Stimulated activated memory B cell treated with anti-CD40 and anti-IgM and Interleukin-4, amounts not matched to agents 10 μg/mL and 1 μg/mL and 100 μg/mL, for 72 hours (primary cell): Measurements from ENCODE around the gene MTCL3.

ENCODE experiments used
- ATAC-seq: fragments of 150-1000 bp; cut with Tn5 transposase; 2 replicates; pipeline ENCODE4 v1.10.0; 2021
- H3K27ac Mint-ChIP-seq: one replicate; pipeline ENCODE4 v1.8.0; 2022; ENCODE audit warnings: mild to moderate bottlenecking, mixed read lengths
- H3K27me3 Mint-ChIP-seq: one replicate; pipeline ENCODE4 v1.8.0; 2022; ENCODE audit warnings: mixed read lengths
- H3K36me3 Mint-ChIP-seq: one replicate; pipeline ENCODE4 v1.8.0; 2022; ENCODE audit warnings: mixed read lengths
- H3K4me1 Mint-ChIP-seq: one replicate; pipeline ENCODE4 v1.8.0; 2022; ENCODE audit warnings: mixed read lengths
- H3K4me3 Mint-ChIP-seq: one replicate; pipeline ENCODE4 v1.8.0; 2022; ENCODE audit warnings: mild to moderate bottlenecking, moderate library complexity, mixed read lengths
- H3K9me3 Mint-ChIP-seq: one replicate; pipeline ENCODE4 v1.8.0; 2022; ENCODE audit warnings: mixed read lengths

The MTCL3 gene

GRCh38 chr6:127518710-127519468 lies at the start of gene MTCL3:
TSS of gene MTCL3 (minus strand) at chr6:127519335.
- Mint-ChIP-seq H3K27ac (no peak within 1 kb of the TSS), H3K4me3 (peak within 1 kb of the TSS; percentile 36), H3K36me3 (no peaks in the 10 kb centered on the region), H3K4me1 (peaks cover 27% of the 10 kb centered on the region), H3K9me3 (no peaks in the 10 kb centered on the region), H3K27me3 (peaks cover 36% of the 10 kb centered on the region)
- no peak for ATAC-seq

- peaks cover 13% of the 10 kb centered on the region for H3K4me1 Mint-ChIP-seq
- H3K36me3 Mint-ChIP-seq = no peaks in the 10 kb centered on the region
- H3K27me3 Mint-ChIP-seq = no peaks in the 10 kb centered on the region
- no peak overlapping the region for H3K4me3 Mint-ChIP-seq
- H3K9me3 Mint-ChIP-seq = no peaks in the 10 kb centered on the region
- no peak for ATAC-seq
- no peak overlapping the region for H3K27ac Mint-ChIP-seq
Measured at GRCh38 chr6:127567476-127567875, 48.3 kb upstream of the MTCL3 start.

- no peaks in the 10 kb centered on the region for H3K27me3 Mint-ChIP-seq
Measured at GRCh38 chr6:127566651-127567050, 47.5 kb upstream of the MTCL3 start.

GRCh38 chr6:127566119-127566518 lies 47.0 kb upstream of the MTCL3 start:
- no peak overlapping the region for H3K27ac Mint-ChIP-seq
- H3K4me1 Mint-ChIP-seq = peaks cover 8% of the 10 kb centered on the region
- no peaks in the 10 kb centered on the region for H3K27me3 Mint-ChIP-seq
- no peaks in the 10 kb centered on the region for H3K9me3 Mint-ChIP-seq
- no peak overlapping the region for H3K4me3 Mint-ChIP-seq
- no peaks in the 10 kb centered on the region for H3K36me3 Mint-ChIP-seq
- ATAC-seq = no peak

More at GRCh38 chr6:127566651-127567050, 47.5 kb upstream of the MTCL3 start:
- H3K9me3 Mint-ChIP-seq = no peaks in the 10 kb centered on the region
- no peaks in the 10 kb centered on the region for H3K36me3 Mint-ChIP-seq
- H3K27ac Mint-ChIP-seq = no peak overlapping the region
- H3K4me1 Mint-ChIP-seq = peaks cover 13% of the 10 kb centered on the region
- ATAC-seq = no peak
- H3K4me3 Mint-ChIP-seq = no peak overlapping the region

- no peak for ATAC-seq
- Mint-ChIP-seq H3K4me3 (no peak overlapping the region), H3K9me3 (no peaks in the 10 kb centered on the region), H3K36me3 (no peaks in the 10 kb centered on the region), H3K27me3 (no peaks in the 10 kb centered on the region), H3K27ac (no peak overlapping the region), H3K4me1 (no peaks in the 10 kb centered on the region)
Measured at GRCh38 chr6:127564761-127565160, 45.6 kb upstream of the MTCL3 start.

GRCh38 chr6:127561660-127562059 lies 42.5 kb upstream of the MTCL3 start:
- Mint-ChIP-seq H3K9me3 (no peaks in the 10 kb centered on the region), H3K36me3 (no peaks in the 10 kb centered on the region), H3K4me3 (no peak overlapping the region), H3K4me1 (no peaks in the 10 kb centered on the region), H3K27me3 (peaks cover 8% of the 10 kb centered on the region), H3K27ac (no peak overlapping the region)
- ATAC-seq = no peak

- Mint-ChIP-seq H3K4me3 (no peak overlapping the region), H3K27ac (no peak overlapping the region), H3K36me3 (no peaks in the 10 kb centered on the region), H3K27me3 (peaks cover 40% of the 10 kb centered on the region), H3K9me3 (no peaks in the 10 kb centered on the region), H3K4me1 (no peaks in the 10 kb centered on the region)
- no peak for ATAC-seq
Measured at GRCh38 chr6:127554435-127555006, 35.4 kb upstream of the MTCL3 start.

GRCh38 chr6:127550403-127550802 lies 31.3 kb upstream of the MTCL3 start:
- Mint-ChIP-seq H3K27ac (no peak overlapping the region), H3K4me1 (no peaks in the 10 kb centered on the region), H3K9me3 (no peaks in the 10 kb centered on the region), H3K27me3 (peaks cover 26% of the 10 kb centered on the region), H3K4me3 (no peak overlapping the region), H3K36me3 (no peaks in the 10 kb centered on the region)
- no peak for ATAC-seq

GRCh38 chr6:127547904-127548649 lies 28.9 kb upstream of the MTCL3 start:
- H3K36me3 Mint-ChIP-seq = no peaks in the 10 kb centered on the region
- no peaks in the 10 kb centered on the region for H3K4me1 Mint-ChIP-seq
- ATAC-seq = no peak
- H3K27me3 Mint-ChIP-seq = peaks cover 26% of the 10 kb centered on the region
- no peak overlapping the region for H3K27ac Mint-ChIP-seq
- no peak overlapping the region for H3K4me3 Mint-ChIP-seq
- H3K9me3 Mint-ChIP-seq = no peaks in the 10 kb centered on the region

- H3K4me3 Mint-ChIP-seq = no peak overlapping the region
- no peaks in the 10 kb centered on the region for H3K9me3 Mint-ChIP-seq
- peaks cover 26% of the 10 kb centered on the region for H3K27me3 Mint-ChIP-seq
- H3K4me1 Mint-ChIP-seq = no peaks in the 10 kb centered on the region
- no peaks in the 10 kb centered on the region for H3K36me3 Mint-ChIP-seq
- H3K27ac Mint-ChIP-seq = no peak overlapping the region
- peak; percentile 39 for ATAC-seq
Measured at GRCh38 chr6:127547215-127547614, 28.1 kb upstream of the MTCL3 start.

- ATAC-seq = no peak
- H3K36me3 Mint-ChIP-seq = no peaks in the 10 kb centered on the region
- H3K9me3 Mint-ChIP-seq = no peaks in the 10 kb centered on the region
- no peak overlapping the region for H3K27ac Mint-ChIP-seq
- H3K4me1 Mint-ChIP-seq = no peaks in the 10 kb centered on the region
- peaks cover 15% of the 10 kb centered on the region for H3K27me3 Mint-ChIP-seq
- H3K4me3 Mint-ChIP-seq = no peak overlapping the region
Measured at GRCh38 chr6:127539272-127539671, 20.1 kb upstream of the MTCL3 start.

- ATAC-seq = no peak
- H3K9me3 Mint-ChIP-seq = no peaks in the 10 kb centered on the region
- H3K4me3 Mint-ChIP-seq = no peak overlapping the region
- peaks cover 15% of the 10 kb centered on the region for H3K27me3 Mint-ChIP-seq
- H3K27ac Mint-ChIP-seq = no peak overlapping the region
- H3K36me3 Mint-ChIP-seq = no peaks in the 10 kb centered on the region
- H3K4me1 Mint-ChIP-seq = no peaks in the 10 kb centered on the region
Measured at GRCh38 chr6:127538750-127539264, 19.7 kb upstream of the MTCL3 start.

- Mint-ChIP-seq H3K27me3 (peaks cover 22% of the 10 kb centered on the region), H3K9me3 (no peaks in the 10 kb centered on the region), H3K36me3 (no peaks in the 10 kb centered on the region), H3K27ac (no peak overlapping the region), H3K4me1 (no peaks in the 10 kb centered on the region), H3K4me3 (no peak overlapping the region)
- ATAC-seq = no peak
Measured at GRCh38 chr6:127533736-127534135, 14.6 kb upstream of the MTCL3 start.

- no peak overlapping the region for H3K27ac Mint-ChIP-seq
- no peaks in the 10 kb centered on the region for H3K9me3 Mint-ChIP-seq
- no peak for ATAC-seq
- peaks cover 22% of the 10 kb centered on the region for H3K27me3 Mint-ChIP-seq
- H3K4me3 Mint-ChIP-seq = no peak overlapping the region
- H3K36me3 Mint-ChIP-seq = no peaks in the 10 kb centered on the region
- no peaks in the 10 kb centered on the region for H3K4me1 Mint-ChIP-seq
Measured at GRCh38 chr6:127533011-127533410, 13.9 kb upstream of the MTCL3 start.

GRCh38 chr6:127522714-127523113 lies 3.6 kb upstream of the MTCL3 start:
- H3K9me3 Mint-ChIP-seq = no peaks in the 10 kb centered on the region

More at GRCh38 chr6:127522714-127523113, 3.6 kb upstream of the MTCL3 start:
- H3K4me1 Mint-ChIP-seq = peaks cover 4% of the 10 kb centered on the region
- H3K27me3 Mint-ChIP-seq = peaks cover 63% of the 10 kb centered on the region
- ATAC-seq = no peak
- H3K4me3 Mint-ChIP-seq = no peak overlapping the region
- H3K27ac Mint-ChIP-seq = no peak overlapping the region
- H3K36me3 Mint-ChIP-seq = no peaks in the 10 kb centered on the region
